Activated CD4-positive, alpha-beta T cell treated with anti-CD3 and anti-CD28 coated beads, Interleukin-2, amount 10 ng/mL, durations not matched to agents 24 days and 14 days (primary cell): ENCODE results near the gene GATA1. TPM values are rescaled to one million over a fixed set of nuclear protein-coding genes. Genes with fewer than 3 reads are reported as not detected.

Experiments
- DNase-seq: peaks from one replicate; pipeline ENCODE4 v3.0.0; 2022
- H3K27ac Mint-ChIP-seq: one replicate; pipeline ENCODE4 v1.8.0; 2022; ENCODE audit warnings: mild to moderate bottlenecking, mixed read lengths
- H3K27me3 Mint-ChIP-seq: one replicate; pipeline ENCODE4 v1.8.0; 2022; ENCODE audit warnings: mixed read lengths
- H3K36me3 Mint-ChIP-seq: one replicate; pipeline ENCODE4 v1.8.0; 2022; ENCODE audit warnings: low read depth, mild to moderate bottlenecking, mixed read lengths
- H3K4me1 Mint-ChIP-seq: one replicate; pipeline ENCODE4 v1.8.0; 2021; ENCODE audit warnings: mixed read lengths
- H3K4me3 Mint-ChIP-seq: one replicate; pipeline ENCODE4 v1.8.0; 2022; ENCODE audit warnings: mild to moderate bottlenecking, moderate library complexity, mixed read lengths
- H3K9me3 Mint-ChIP-seq: one replicate; pipeline ENCODE4 v1.8.0; 2021; ENCODE audit warnings: mixed read lengths
- intact Hi-C: fragments of 100-400 bp; cut with micrococcal nuclease; formaldehyde crosslinking; loops from one replicate; pipeline ENCODE4 v1.15.1; 2023
- total RNA-seq: library from RNA; stranded (reverse); gene quantifications from 2 replicates; pipeline ENCODE4 v1.2.3, GENCODE V29; 2022

Gene GATA1
- total RNA-seq, 1 donor from 2014 or later: not detected

GRCh38 chrX:48829016-48829735 is 42.8 kb downstream of the GATA1 start:
- Mint-ChIP-seq H3K4me3 (no peak overlapping the region), H3K27me3 (peaks cover 43% of the 10 kb centered on the region), H3K9me3 (no peaks in the 10 kb centered on the region), H3K27ac (no peak overlapping the region), H3K36me3 (peaks cover 2% of the 10 kb centered on the region), H3K4me1 (peaks cover 3% of the 10 kb centered on the region)
- intact Hi-C loops: no loop called here
- no peak for DNase-seq

GRCh38 chrX:48831136-48831908 is 44.9 kb downstream of the GATA1 start:
- DNase-seq: no peak
- intact Hi-C loops: no loop called here
- H3K36me3 Mint-ChIP-seq: peaks cover 2% of the 10 kb centered on the region
- peaks cover 58% of the 10 kb centered on the region for H3K27me3 Mint-ChIP-seq
- H3K4me1 Mint-ChIP-seq: peaks cover 11% of the 10 kb centered on the region
- no peak overlapping the region for H3K27ac Mint-ChIP-seq
- H3K4me3 Mint-ChIP-seq: no peak overlapping the region
- no peaks in the 10 kb centered on the region for H3K9me3 Mint-ChIP-seq

- intact Hi-C loops: no loop called here
Measured at GRCh38 chrX:48831909-48832291, 45.5 kb downstream of the GATA1 start.

GRCh38 chrX:48833542-48834138 is 47.2 kb downstream of the GATA1 start:
- no peaks in the 10 kb centered on the region for H3K36me3 Mint-ChIP-seq
- H3K27ac Mint-ChIP-seq: no peak overlapping the region
- H3K4me1 Mint-ChIP-seq: peaks cover 11% of the 10 kb centered on the region
- H3K27me3 Mint-ChIP-seq: peaks cover 51% of the 10 kb centered on the region
- H3K9me3 Mint-ChIP-seq: no peaks in the 10 kb centered on the region
- intact Hi-C loops: no loop called here
- no peak for DNase-seq
- peak overlapping the region; percentile 34 for H3K4me3 Mint-ChIP-seq

More at GRCh38 chrX:48831909-48832291, 45.5 kb downstream of the GATA1 start:
- no peak overlapping the region for H3K27ac Mint-ChIP-seq
- DNase-seq: no peak
- H3K36me3 Mint-ChIP-seq: peaks cover 2% of the 10 kb centered on the region
- no peaks in the 10 kb centered on the region for H3K9me3 Mint-ChIP-seq
- H3K4me3 Mint-ChIP-seq: no peak overlapping the region
- peaks cover 62% of the 10 kb centered on the region for H3K27me3 Mint-ChIP-seq
- peaks cover 11% of the 10 kb centered on the region for H3K4me1 Mint-ChIP-seq

- peaks cover 48% of the 10 kb centered on the region for H3K27me3 Mint-ChIP-seq
- intact Hi-C loops: no loop called here
Measured at GRCh38 chrX:48834383-48834709, 48.0 kb downstream of the GATA1 start.

GRCh38 chrX:48835524-48836329 is 49.3 kb downstream of the GATA1 start, which contains the start of gene PCSK1N:
Gene PCSK1N (minus strand): TSS chrX:48835610. CDS start chrX:48835532, 78 bp downstream.
- intact Hi-C loops: no loop called here
- Mint-ChIP-seq H3K27me3 (peaks cover 39% of the 10 kb centered on the region), H3K4me3 (peak within 1 kb of the TSS; percentile 84), H3K36me3 (no peaks in the 10 kb centered on the region), H3K4me1 (peaks cover 11% of the 10 kb centered on the region), H3K27ac (peak within 1 kb of the TSS; percentile 36), H3K9me3 (no peaks in the 10 kb centered on the region)
- DNase-seq: peak; percentile 62

More at GRCh38 chrX:48834383-48834709, 48.0 kb downstream of the GATA1 start:
- Mint-ChIP-seq H3K9me3 (no peaks in the 10 kb centered on the region), H3K4me3 (peak overlapping the region; percentile 84), H3K36me3 (no peaks in the 10 kb centered on the region), H3K27ac (no peak overlapping the region), H3K4me1 (peaks cover 11% of the 10 kb centered on the region)
- no peak for DNase-seq

GRCh38 chrX:48839686-48840085 is 53.3 kb downstream of the GATA1 start:
- Mint-ChIP-seq H3K4me1 (peaks cover 2% of the 10 kb centered on the region), H3K27me3 (peaks cover 20% of the 10 kb centered on the region)

More at GRCh38 chrX:48839686-48840085, 53.3 kb downstream of the GATA1 start:
- Mint-ChIP-seq H3K9me3 (no peaks in the 10 kb centered on the region), H3K27ac (no peak overlapping the region), H3K36me3 (no peaks in the 10 kb centered on the region), H3K4me3 (no peak overlapping the region)
- intact Hi-C loops: no loop called here
- no peak for DNase-seq

Other genes with a start within 250 kb of the GATA1 start
- 14.0 and 15.9 TPM in 2 replicates for gene TBC1D25, start 246.9 kb upstream of the GATA1 start, total RNA-seq
- gene RBM3, start 212.1 kb upstream of the GATA1 start, total RNA-seq: 317 and 318 TPM in 2 replicates
- 43.8 and 44.9 TPM in 2 replicates for gene WDR13, start 189.1 kb upstream of the GATA1 start, total RNA-seq
- gene WAS, start 102.8 kb upstream of the GATA1 start, total RNA-seq: 99.0 and 104 TPM in 2 replicates
- gene SUV39H1, start 89.9 kb upstream of the GATA1 start, total RNA-seq: 27.6 and 32.2 TPM in 2 replicates
- gene GLOD5, start 24.8 kb upstream of the GATA1 start, total RNA-seq: not detected in 2 replicates
- 50.6 and 55.2 TPM in 2 replicates for gene HDAC6, start 15.5 kb downstream of the GATA1 start, total RNA-seq
- not detected in 2 replicates for gene ERAS, start 39.9 kb downstream of the GATA1 start, total RNA-seq
- 0.33 TPM in 1 of 2 replicates, not detected in the other for gene PCSK1N, start 49.0 kb downstream of the GATA1 start, total RNA-seq
- gene TIMM17B, start 111.2 kb downstream of the GATA1 start, total RNA-seq: 72.0 and 75.1 TPM in 2 replicates
- 104 and 114 TPM in 2 replicates for gene PQBP1, start 111.3 kb downstream of the GATA1 start, total RNA-seq
- gene SLC35A2, start 125.1 kb downstream of the GATA1 start, total RNA-seq: 19.5 and 22.8 TPM in 2 replicates
- gene PIM2, start 132.4 kb downstream of the GATA1 start, total RNA-seq: 391 and 394 TPM in 2 replicates
- gene OTUD5, start 171.0 kb downstream of the GATA1 start, total RNA-seq: 76.2 and 76.7 TPM in 2 replicates
- 2.5 and 3.5 TPM in 2 replicates for gene KCND1, start 185.3 kb downstream of the GATA1 start, total RNA-seq
- 85.7 and 87.3 TPM in 2 replicates for gene GRIPAP1, start 215.7 kb downstream of the GATA1 start, total RNA-seq